CD4-positive, alpha-beta T cell (primary cell): ENCODE results near the gene TKFC. TPM values are rescaled to one million over a fixed set of nuclear protein-coding genes. Genes with fewer than 3 reads are reported as not detected.

Experiments used
- ATAC-seq: fragments of 200-7000 bp; cut with Tn5 transposase; one replicate; pipeline ENCODE4 v1.10.0; 2022; ENCODE audit warnings: mild to moderate bottlenecking; ENCODE audit not compliant: poor library complexity
- CTCF ChIA-PET: fragments of 350-600 bp; sonication (Branson Sonifier 250); formaldehyde crosslinking; loops from one replicate; lab custom pipeline; 2021; ENCODE audit warnings: antibody characterized with exemption, inconsistent platforms; lab: Charles Lee
- POLR2A ChIA-PET: fragments of 350-600 bp; sonication (Branson Sonifier 250); formaldehyde crosslinking; loops from one replicate; lab custom pipeline; 2021; ENCODE audit warnings: antibody characterized with exemption, inconsistent platforms; lab: Charles Lee
- DNase-seq, 14 experiments: peaks; one replicate each; pipeline ENCODE4 v3.0.0-alpha.2; 2013 to 2020; ENCODE audit warnings: mixed read lengths in 2 of 14
- H3K27ac ChIP-seq, 2 donors: one replicate each; pipeline versions ENCODE4 v1.5.1 to v1.7.0; 2013; ENCODE audit warnings: low read length in 2 of 2, low read depth in 1 of 2, mild to moderate bottlenecking in 1 of 2
- H3K27me3 ChIP-seq, 2 experiments: 1 replicate in 1 of 2; 2 replicates in 1 of 2; pipeline versions ENCODE4 v1.6.1 to v1.7.0; 2013; ENCODE audit warnings: low read length in 2 of 2, control low read depth in 1 of 2, mild to moderate bottlenecking in 1 of 2, moderate library complexity in 1 of 2; ENCODE audit not compliant: insufficient read depth in 2 of 2, control insufficient read depth in 1 of 2
- H3K36me3 ChIP-seq: one replicate; pipeline ENCODE4 v1.6.1; 2013; ENCODE audit warnings: low read length, control low read depth; ENCODE audit not compliant: insufficient read depth
- H3K4me1 ChIP-seq: one replicate; pipeline ENCODE4 v1.6.1; 2013; ENCODE audit warnings: low read length, control low read depth; ENCODE audit not compliant: insufficient read depth
- H3K4me3 ChIP-seq: one replicate; pipeline ENCODE4 v1.5.1; 2013; ENCODE audit warnings: mild to moderate bottlenecking, low read length, moderate library complexity
- H3K9me3 ChIP-seq, 2 experiments: 1 replicate in 1 of 2; 2 replicates in 1 of 2; pipeline versions ENCODE4 v1.6.1 to v1.7.0; 2013; ENCODE audit warnings: low read length in 2 of 2, mild to moderate bottlenecking in 2 of 2, control low read depth in 1 of 2, moderate library complexity in 1 of 2; ENCODE audit not compliant: control insufficient read depth in 1 of 2, insufficient read depth in 1 of 2
- H3K27ac Mint-ChIP-seq: one replicate; pipeline ENCODE4 v1.8.0; 2020; ENCODE audit warnings: mixed read lengths
- H3K27me3 Mint-ChIP-seq: one replicate; pipeline ENCODE4 v1.8.0; 2021; ENCODE audit warnings: mixed read lengths
- H3K36me3 Mint-ChIP-seq: one replicate; pipeline ENCODE4 v1.8.0; 2021; ENCODE audit warnings: low read depth, mixed read lengths
- H3K4me1 Mint-ChIP-seq: one replicate; pipeline ENCODE4 v1.8.0; 2021; ENCODE audit warnings: low read depth, mixed read lengths
- H3K4me3 Mint-ChIP-seq: one replicate; pipeline ENCODE4 v1.8.0; 2020; ENCODE audit warnings: mild to moderate bottlenecking, mixed read lengths
- H3K9me3 Mint-ChIP-seq: one replicate; pipeline ENCODE4 v1.8.0; 2020; ENCODE audit warnings: mixed read lengths
- CTCF ChIP-seq: fragments of 200-600 bp; IDR thresholded peaks from one replicate; pipeline ENCODE4 v1.8.0; 2022; ENCODE audit warnings: antibody characterized with exemption, mild to moderate bottlenecking
- intact Hi-C, 2 experiments: fragments of 100-400 bp; cut with DNase I in 1 of 2; cut with micrococcal nuclease in 1 of 2; formaldehyde crosslinking; loops; one replicate each; pipeline versions ENCODE4 v1.15.1 to v1.9.0; 2023 to 2025; cut with DNase I, micrococcal nuclease
- total RNA-seq, 174 experiments: library from RNA in 2 of 174; stranded (reverse) in 2 of 174; gene quantifications; one replicate each; pipeline ENCODE4 v1.2.3 and lab custom pipeline; 2021 to 2026

The TKFC gene
- total RNA-seq, 2 experiments from 2014 or later: 21.8 to 26.3 TPM

- DNase-seq (no peak), ATAC-seq (no peak)
- no peaks in the 10 kb centered on the region for H3K9me3 ChIP-seq
- Mint-ChIP-seq H3K9me3 (no peaks in the 10 kb centered on the region), H3K27ac (peak overlapping the region; percentile 100), H3K4me1 (peaks cover 40% of the 10 kb centered on the region), H3K27me3 (no peaks in the 10 kb centered on the region), H3K36me3 (peaks cover 36% of the 10 kb centered on the region), H3K4me3 (peak overlapping the region; percentile 99)
- no peak for TF ChIP-seq CTCF
- POLR2A ChIA-PET: interaction anchor here (1.0 to 3.1 kb wide), 19 partner anchors 9 to 1692 kb away, joined by 3 to 64 read pairs (median 5); partner anchors contain the start of genes CPSF7, DDB1, FTH1 and PATL1
- intact Hi-C loops: loop anchor here in 1 of 2 experiments (1.0 to 10.0 kb wide), 2 partner anchors 25 to 456 kb away; partner anchors contain the start of gene PRPF19
- H3K36me3 ChIP-seq: peaks cover 26% of the 10 kb centered on the region
- peak overlapping the region; percentile 95 to 100 for H3K27ac ChIP-seq
- CTCF ChIA-PET: interaction anchor here (2.4 to 5.1 kb wide), 4 partner anchors 24 to 68 kb away, joined by 11 to 47 read pairs (median 22); partner anchors contain the start of genes CPSF7, DDB1, SDHAF2 and TKFC
- H3K4me3 ChIP-seq: peak overlapping the region; percentile 99
- H3K4me1 ChIP-seq: peaks cover 40% of the 10 kb centered on the region
- H3K27me3 ChIP-seq: no peaks in the 10 kb centered on the region
Observed at GRCh38 chr11:61361237-61361740, 28.3 kb downstream of the TKFC start.

GRCh38 chr11:61361741-61362541 is 28.9 kb downstream of the TKFC start, which contains the start of the genes CYB561A3 and TMEM138:
Gene CYB561A3, minus strand, starts transcription at chr11:61361882. Its CDS starts 5,169 bp downstream, at chr11:61356713.
Gene TMEM138, plus strand, starts transcription at chr11:61362374. Its CDS starts 2,017 bp downstream, at chr11:61364391.
- H3K27me3 ChIP-seq: no peaks in the 10 kb centered on the region
- no peak for TF ChIP-seq CTCF
- H3K27ac ChIP-seq: peak within 1 kb of the TSS; percentile 95 to 100
- H3K4me1 ChIP-seq: peaks cover 35% of the 10 kb centered on the region
- no peaks in the 10 kb centered on the region for H3K27me3 Mint-ChIP-seq
- DNase-seq: peak; percentile 75 to 94 (median 82)
- H3K9me3 Mint-ChIP-seq: no peaks in the 10 kb centered on the region
- POLR2A ChIA-PET: interaction anchor here (0.5 to 3.1 kb wide), 24 partner anchors 9 to 1693 kb away, joined by 3 to 64 read pairs (median 4); partner anchors contain the start of genes CPSF7, DDB1, FTH1 and PATL1
- peaks cover 40% of the 10 kb centered on the region for H3K36me3 Mint-ChIP-seq
- peaks cover 36% of the 10 kb centered on the region for H3K4me1 Mint-ChIP-seq
- peak within 1 kb of the TSS; percentile 100 for H3K27ac Mint-ChIP-seq
- intact Hi-C loops: loop anchor here (1.0 to 10.0 kb wide), 5 partner anchors 25 to 457 kb away; partner anchors contain the start of genes CPSF7 (in 1 of the 2), DDB1 (in 1 of the 2), PRPF19 (in 1 of the 2) and TKFC (in 1 of the 2)
- no peaks in the 10 kb centered on the region for H3K9me3 ChIP-seq
- CTCF ChIA-PET: interaction anchor here (1.1 to 5.1 kb wide), 6 partner anchors 24 to 68 kb away, joined by 3 to 47 read pairs (median 13); partner anchors contain the start of genes CPSF7, DDB1, SDHAF2 and TKFC
- peak within 1 kb of the TSS; percentile 99 for H3K4me3 Mint-ChIP-seq
- H3K36me3 ChIP-seq: peaks cover 32% of the 10 kb centered on the region
- peak; percentile 84 for ATAC-seq
- H3K4me3 ChIP-seq: peak within 1 kb of the TSS; percentile 99

GRCh38 chr11:61362542-61362875 is 29.5 kb downstream of the TKFC start:
- H3K4me3 ChIP-seq: peak overlapping the region; percentile 99
- peak overlapping the region; percentile 95 to 100 for H3K27ac ChIP-seq
- peaks cover 32% of the 10 kb centered on the region for H3K4me1 ChIP-seq
- H3K27me3 ChIP-seq: no peaks in the 10 kb centered on the region
- intact Hi-C loops: loop anchor here (1.0 to 10.0 kb wide), 4 partner anchors 26 to 458 kb away; partner anchors contain the start of genes CPSF7 (in 1 of the 2), DDB1 (in 1 of the 2), PRPF19 (in 1 of the 2) and TKFC (in 1 of the 2)
- Mint-ChIP-seq H3K4me1 (peaks cover 36% of the 10 kb centered on the region), H3K4me3 (peak overlapping the region; percentile 99), H3K36me3 (peaks cover 46% of the 10 kb centered on the region), H3K9me3 (no peaks in the 10 kb centered on the region), H3K27me3 (no peaks in the 10 kb centered on the region), H3K27ac (peak overlapping the region; percentile 100)
- POLR2A ChIA-PET: interaction anchor here (0.5 to 3.1 kb wide), 19 partner anchors 8 to 1693 kb away, joined by 3 to 64 read pairs (median 4); partner anchors contain the start of genes CPSF7, DDB1, PATL1 and SDHAF2
- no peak for TF ChIP-seq CTCF
- CTCF ChIA-PET: interaction anchor here (1.1 to 5.1 kb wide), 6 partner anchors 23 to 67 kb away, joined by 3 to 47 read pairs (median 13); partner anchors contain the start of genes CPSF7, DDB1, SDHAF2 and TKFC
- peak in 10 of 14 experiments; percentile 10 to 73 (median 26) for DNase-seq
- H3K9me3 ChIP-seq: no peaks in the 10 kb centered on the region
- peaks cover 37% of the 10 kb centered on the region for H3K36me3 ChIP-seq
- peak; percentile 64 for ATAC-seq
